HS-5 (cell line): ENCODE data around the gene BAMBI.
"Not testable (repeated sequence)": the region's sequence is repeated elsewhere in the genome, so short reads cannot be mapped to it uniquely, and the experiment has no call there.

ENCODE experiments used
- DNase-seq: peaks from one replicate; pipeline ENCODE4 v3.0.0-alpha.2; 2012; ENCODE audit warnings: low read depth

BAMBI gene, protein sequence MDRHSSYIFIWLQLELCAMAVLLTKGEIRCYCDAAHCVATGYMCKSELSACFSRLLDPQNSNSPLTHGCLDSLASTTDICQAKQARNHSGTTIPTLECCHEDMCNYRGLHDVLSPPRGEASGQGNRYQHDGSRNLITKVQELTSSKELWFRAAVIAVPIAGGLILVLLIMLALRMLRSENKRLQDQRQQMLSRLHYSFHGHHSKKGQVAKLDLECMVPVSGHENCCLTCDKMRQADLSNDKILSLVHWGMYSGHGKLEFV

DNA sequence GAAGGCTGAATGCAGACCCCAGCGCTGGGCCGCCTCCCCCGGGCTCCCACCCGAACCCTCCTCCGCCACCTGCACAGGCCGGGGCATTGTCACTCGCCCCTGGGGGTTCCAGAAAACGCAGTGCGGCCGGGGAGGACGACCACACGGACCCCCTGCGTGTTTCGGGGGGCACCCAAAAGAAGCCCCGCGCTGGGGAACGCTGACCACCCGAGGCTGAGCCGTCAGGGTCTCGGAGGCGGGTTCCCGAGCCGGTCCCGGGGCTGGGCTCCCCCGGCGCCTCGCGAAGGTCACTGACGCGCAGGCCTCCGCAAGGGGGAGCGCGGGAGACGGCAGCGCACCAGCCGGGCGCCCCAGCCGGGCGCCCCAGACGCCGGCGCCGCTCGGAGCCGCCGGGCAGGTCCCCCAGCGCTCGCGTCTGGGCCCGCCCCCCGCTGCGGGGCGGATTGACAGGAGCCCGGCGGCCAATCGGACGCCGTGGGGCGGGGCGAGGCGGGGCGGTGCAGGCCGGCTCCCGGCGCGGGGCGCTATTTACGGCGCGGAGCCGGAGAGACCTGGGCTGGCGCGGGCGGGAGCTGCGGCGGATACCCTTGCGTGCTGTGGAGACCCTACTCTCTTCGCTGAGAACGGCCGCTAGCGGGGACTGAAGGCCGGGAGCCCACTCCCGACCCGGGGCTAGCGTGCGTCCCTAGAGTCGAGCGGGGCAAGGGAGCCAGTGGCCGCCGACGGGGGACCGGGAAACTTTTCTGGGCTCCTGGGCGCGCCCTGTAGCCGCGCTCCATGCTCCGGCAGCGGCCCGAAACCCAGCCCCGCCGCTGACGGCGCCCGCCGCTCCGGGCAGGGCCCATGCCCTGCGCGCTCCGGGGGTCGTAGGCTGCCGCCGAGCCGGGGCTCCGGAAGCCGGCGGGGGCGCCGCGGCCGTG, at the start of gene BAMBI:
Gene BAMBI, plus strand, starts transcription at position 554 of the 920 bp plus-strand sequence. CDS start 377 bp downstream, outside the sequence.
- no peak for DNase-seq

DNA sequence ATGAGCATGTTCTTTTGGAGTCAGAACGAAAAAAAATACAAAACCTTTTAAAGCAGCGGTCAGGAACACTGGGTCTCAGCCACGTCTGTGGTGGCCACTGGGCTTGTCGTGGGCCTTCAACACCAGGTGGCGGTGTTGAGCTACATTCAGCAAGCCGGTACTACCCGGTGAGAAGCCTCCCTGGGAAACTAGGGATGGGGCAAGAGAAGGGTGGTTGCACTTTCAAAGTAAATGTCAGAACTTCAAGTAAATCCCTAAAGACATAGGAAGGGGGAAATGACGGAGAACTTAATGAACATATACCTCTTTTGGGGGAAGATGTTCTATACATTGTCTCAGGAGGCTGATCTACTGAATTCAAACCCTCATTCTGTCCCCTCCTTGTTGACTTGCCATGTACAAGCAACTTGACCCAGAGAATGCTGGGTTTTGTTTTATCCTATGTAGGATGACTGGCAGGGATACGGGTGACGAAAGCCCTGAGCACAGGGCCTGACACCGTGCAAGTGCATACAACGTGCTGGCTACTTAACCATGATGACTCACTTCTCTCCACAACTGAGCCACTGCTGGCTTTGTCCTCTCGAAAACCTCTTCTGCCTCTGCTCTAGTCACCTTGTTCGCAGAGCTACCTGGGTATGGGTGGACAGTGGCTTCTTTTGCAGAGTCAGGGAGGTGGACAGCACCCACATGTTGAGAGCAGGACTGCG, 49.0 kb upstream of the BAMBI start:
- DNase-seq = peak; percentile 16

DNA sequence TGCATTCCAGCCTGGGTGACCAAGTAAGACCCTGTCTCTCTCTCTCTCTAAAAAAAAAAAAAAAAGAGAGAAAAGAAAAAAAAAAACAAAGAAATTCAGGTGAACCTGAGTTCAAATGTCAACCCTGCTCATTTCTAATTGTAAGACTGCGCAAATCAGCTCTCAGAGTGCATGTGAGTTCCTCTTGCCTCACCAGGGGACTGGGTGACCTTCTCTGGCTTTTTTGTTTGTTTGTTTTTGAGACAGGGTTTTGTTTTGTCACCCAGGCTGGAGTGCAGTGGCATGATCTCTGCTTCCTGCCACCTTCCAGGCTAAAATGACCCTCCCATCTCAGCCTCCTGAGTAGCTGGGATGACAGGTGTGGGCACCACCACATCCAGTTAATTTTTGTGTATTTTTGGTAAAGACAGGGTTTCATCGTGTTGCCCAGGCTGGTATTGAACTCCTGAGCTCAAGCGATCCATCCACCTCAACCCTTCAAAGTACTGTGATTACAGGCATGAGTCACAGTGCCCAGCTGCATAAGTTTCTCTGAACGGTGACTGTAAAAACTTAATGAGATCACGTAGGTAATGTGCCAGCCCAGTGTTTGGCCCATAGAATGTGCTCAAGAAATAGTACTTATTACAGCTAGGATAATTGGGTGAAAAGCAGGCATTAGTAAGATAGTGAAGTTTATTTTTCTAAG, 45.3 kb upstream of the BAMBI start:
- DNase-seq = no peak

DNA sequence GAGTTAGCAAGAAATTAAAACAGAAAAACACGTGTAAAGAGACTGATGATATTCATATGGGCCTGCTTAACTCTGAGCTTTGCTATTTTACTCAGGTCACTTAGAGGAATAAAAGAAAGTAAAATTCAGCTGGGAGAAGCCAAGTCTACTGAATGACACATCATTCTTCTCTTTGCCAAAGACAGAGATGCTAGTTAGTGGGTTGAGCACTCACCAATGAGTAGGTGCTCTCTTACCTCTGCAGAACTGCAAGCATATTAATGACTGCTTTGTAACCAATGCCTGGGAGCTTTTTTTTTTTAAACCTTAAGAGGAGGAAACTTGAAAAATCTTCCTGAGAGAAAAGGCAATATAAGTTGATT, 44.8 kb upstream of the BAMBI start:
- no peak for DNase-seq

DNA sequence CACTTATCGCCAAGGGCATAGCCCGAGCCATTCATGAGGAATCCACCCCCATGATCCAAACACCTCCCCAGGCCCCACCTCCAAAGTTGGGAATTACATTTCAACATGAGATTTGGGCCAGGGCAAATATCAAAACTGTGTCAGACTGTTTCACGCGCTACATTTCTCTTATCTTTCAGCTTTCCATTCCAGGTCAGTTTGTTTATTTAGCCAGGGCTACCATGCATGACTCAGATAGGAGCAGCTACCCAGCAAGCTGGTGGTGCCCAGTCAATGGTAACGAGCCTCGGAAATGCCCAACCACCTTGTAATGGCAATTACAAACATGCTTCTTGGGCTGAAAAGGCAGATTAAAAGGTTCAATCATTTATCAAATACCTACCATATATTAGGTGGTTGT, 43.6 kb upstream of the BAMBI start:
- DNase-seq = no peak

DNA sequence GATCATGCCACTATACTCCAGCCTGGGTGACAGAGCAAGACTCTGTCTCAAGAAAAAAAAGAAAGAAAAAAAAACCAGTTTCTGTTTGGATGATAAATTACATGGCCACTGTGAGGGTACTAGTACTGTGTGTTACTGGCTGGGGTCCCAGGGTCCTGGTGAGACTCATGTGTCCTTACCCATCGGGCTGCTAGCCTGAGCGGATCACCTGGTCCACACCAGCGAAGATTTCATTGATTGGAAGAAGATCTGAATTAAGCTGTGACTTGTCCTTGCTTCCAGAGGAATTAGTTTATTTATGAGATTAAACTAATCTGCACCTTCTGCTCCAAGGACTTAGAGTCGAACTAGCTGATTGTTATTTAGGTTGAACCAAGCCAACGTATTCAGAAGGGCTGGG, 40.0 kb upstream of the BAMBI start:
- no peak for DNase-seq

DNA sequence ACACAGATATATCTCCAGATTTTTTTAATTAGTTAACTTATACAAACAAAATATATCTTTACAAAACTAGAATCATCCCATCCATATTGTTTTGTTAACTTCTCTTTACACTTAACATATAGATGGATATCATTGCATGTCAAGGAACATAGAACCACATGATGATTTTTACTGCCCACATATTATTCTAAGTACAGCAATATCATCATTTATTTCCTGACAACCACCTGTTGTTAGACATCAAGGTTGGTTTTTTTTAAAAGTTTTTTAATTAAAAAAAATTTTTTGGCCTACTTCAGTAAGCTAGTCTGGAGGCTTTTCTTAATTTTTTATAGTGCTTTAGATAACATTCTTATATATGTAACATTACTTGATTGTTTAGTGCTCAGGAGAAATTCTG, 38.9 kb upstream of the BAMBI start:
- DNase-seq = no peak

DNA sequence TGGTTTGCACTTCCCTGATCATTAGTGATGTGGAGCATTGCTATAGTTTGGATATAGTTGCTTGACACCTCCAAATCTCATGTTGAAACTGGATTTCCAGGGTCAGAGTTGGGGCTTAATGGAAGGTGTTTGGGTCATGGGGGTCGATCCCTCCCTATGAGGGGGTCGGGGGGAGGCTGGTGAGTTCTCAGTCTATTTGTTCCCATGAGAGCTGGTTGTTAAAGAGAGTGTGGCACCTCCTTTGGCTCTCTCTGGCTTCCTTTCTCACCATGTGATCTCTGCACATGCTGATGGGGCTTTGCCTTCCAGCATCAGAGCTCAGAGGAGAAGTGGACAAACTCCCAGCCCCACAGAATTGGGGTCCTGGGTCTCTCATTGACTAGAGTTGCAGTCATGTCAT, 36.8 kb upstream of the BAMBI start:
- no peak for DNase-seq

DNA sequence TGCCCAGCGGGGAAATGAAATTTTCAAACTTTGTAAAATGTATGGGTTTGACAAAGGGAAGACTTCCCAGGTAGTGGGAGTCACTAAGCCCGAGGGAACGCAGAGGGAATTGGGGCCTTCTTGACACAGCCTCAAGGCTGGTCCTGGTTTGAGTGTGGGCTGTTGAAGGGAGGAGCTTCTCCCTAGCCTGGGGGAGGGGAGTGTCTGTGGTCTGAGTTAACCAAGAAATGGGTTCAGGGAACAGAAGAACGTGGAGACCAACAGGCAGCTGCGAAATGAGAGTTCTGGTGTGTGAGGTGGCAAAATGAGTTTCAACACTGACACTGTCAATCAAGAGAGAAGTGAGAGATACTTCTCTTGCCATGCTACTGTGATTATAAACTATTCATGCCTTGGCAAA, 32.7 kb upstream of the BAMBI start:
- DNase-seq = no peak

DNA sequence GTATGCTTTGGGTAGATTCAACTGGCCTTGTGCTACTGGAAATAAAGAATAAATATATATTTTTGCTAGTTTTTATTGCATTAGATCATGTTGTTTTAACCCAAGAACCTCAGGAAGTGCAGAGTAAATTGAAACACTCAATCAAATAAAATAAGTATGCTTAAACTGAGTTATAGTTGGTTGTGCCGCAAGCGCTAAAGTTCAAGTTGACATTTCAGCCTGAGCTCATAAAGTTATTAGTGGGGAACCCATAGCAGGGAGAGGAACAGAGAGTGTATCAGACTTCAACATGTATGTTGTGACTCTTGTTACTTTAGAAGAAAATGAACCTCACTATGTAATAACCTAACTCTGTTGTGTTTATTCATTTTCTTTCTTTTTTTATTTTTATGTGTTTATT, 25.2 kb upstream of the BAMBI start:
- no peak for DNase-seq

DNA sequence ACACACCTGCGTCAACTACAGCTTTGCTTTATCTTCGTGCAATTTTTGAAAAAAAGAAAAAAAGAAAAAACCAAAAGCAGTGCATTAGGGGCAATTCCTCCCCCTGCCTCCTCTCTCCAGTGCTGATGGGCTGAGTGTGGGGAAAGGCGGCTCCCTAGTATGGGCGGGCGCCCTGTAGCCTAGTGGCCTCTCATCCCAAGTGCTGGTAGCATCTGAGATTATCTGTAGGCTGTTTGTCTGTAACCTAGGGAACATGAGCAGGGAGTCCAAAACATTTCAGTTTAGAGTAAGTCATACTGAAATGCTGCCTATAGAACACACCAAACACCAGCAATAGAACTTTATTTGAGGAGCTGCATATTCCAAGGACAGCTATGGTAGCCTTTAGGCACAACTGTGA, 24.6 kb upstream of the BAMBI start:
- no peak for DNase-seq

DNA sequence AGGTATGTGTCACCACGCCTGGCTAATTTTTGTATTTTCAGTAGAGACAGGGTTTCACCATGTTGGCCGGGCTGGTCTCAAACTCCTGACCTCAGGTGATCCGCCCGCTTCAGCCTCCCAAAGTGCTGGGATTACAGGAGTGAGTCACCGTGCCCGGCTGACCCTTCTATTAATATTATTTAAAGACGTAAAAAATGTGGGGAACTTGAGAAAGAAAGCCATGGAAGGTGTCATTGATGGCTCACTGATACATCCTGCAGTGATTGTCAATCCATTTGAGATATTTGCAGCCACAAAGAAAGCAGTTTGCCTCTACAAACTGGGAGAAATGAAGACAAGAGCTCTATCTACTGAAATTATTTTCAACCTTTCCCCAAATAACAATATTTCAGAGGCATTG, 18.5 kb upstream of the BAMBI start:
- not testable (repeated sequence) for DNase-seq

DNA sequence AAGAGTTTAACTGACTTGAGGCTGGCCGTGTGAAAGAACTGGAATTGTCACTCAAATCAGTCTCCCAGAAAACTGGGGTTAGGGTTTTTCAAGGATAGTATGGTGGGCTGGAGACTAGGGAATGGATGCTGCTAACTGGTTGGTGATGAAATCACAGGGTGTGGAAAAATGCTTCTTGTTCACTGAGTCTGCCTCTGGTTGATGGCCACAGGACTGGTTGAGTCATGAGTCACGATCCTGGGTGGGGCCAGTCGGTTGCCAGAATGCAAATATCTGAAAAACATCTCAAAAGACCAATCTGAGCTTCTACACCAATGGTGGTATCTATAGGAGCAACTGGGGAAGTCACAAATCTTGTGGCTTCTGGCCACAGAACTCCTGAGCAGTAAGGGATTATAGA, 16.3 kb upstream of the BAMBI start:
- peak; percentile 42 for DNase-seq

DNA sequence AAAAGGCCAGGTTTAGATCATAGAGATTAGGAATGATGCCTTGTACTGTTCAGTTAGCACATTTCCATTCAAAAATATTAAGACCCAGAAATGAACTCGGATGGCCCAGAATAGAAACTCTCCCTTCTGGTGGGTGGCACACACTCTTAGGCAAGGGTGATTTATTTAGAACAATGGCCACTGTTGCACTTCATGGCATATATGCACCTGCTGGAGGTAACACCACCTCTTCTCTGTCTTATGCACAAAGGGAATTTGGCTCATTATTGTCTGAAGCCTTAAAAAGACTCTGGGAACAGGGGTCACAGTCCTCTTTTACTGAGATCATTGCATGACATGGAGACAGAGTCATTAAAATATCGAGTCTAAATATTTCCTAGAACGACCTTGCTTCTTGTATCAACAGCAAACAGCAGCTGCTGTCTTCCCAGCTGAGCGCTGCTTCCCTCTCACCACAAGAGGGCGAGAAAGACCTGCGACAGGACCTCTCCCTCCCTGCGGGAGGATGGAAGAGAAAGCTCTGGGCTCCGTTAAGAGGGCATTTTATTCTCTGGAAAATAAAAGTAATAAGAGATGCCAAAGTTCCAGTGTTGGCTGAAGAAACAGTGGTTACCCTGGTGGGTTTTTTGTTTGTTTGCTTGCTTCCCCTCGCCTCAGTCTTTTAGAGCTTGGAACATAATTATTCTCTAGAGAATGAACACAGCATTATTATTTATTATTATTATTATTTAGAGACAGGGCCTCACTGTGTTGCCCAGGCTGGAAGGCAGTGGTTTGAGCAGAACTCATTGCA, 13.5 kb upstream of the BAMBI start:
- DNase-seq = no peak

DNA sequence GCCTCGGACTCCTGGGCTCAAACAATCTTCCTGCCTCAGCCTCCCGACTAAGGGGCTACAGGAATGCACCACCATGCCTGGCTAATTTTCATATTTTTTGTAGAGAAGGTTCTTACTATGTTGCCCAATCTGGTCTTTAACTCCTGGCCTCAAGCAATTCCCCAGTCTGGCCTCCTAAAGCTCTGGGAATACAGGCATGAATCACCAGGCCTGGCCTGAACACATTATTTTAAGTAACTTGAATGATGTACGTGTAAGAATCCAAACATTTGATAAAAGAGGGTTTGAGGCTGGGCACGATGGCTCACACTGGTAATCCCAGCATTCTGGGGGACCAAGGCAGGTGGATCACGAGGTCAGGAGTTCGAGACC, 13.0 kb upstream of the BAMBI start:
- DNase-seq = no peak

DNA sequence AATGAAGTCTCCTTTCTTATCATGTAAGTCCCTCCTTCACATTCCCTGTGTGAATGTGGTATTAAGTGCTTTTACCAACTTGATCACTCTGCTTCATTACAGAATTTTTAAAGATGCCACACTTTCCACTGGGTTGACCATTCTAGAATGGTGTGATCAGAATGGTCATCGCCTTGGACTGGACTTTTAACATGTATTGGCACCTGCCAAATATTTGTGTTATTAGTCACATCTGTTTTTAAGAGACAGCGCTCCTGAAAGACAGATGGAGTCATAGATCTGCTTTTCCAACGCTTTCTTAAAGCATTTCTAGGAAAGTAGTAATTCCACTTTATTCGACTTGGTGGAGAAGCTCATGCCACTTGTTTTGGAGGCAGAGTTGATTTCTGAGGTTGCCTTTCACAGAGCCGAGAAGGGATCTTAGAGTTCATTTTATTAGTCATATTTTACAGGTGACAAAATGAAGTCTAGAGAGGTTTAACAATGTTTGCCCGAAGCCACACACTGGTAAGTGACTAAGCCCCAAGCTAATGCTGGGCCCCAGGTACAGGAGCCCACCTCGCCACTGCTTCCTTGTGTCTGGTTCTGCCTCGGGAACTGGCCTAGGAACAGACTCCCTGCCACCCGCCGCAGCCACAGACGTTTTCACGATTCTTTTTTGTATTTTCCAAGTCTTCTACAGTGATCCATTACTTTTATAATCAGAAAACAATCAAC, 10.4 kb upstream of the BAMBI start:
- no peak for DNase-seq

DNA sequence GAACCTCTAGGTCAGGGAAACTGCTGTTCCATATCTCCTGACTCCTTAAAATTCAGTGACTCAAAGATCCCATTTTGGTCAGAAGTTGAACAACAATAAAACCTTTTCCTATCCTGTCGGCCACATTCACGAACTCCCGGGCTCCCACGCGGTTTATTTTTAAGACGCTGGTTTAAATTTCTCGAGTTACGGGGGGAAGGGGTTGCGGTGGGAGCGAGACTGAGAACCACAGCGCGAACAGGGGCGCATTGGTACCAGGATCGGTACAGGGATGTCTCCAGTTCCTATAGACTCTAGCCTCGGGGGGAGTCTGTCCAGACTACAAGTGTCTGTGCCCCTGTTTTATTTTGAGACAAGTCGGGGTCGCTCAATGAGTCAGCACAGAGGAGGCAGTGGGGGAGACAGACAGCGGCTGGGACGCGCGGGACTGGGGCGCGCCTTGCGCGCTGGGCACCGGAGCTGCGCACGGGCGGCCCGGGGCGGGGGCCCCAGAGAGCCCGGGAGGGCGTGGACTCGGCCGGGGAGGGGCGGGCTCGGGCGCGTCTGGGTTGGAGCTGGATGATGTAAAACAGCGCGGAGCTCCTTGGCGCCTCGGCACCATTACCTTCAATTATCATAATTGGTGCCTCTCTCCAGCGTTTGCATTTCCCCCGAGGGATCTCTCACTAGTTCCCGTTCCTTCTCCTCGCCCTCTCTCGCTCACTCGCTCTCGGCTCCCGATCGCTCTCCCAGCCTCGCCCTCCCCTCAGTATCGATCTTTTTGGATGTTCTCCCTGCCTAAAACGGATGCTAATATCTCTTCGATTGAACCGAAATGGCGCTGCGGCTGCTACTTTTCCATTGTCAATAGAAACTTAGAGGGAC, 8.7 kb upstream of the BAMBI start:
- no peak for DNase-seq

DNA sequence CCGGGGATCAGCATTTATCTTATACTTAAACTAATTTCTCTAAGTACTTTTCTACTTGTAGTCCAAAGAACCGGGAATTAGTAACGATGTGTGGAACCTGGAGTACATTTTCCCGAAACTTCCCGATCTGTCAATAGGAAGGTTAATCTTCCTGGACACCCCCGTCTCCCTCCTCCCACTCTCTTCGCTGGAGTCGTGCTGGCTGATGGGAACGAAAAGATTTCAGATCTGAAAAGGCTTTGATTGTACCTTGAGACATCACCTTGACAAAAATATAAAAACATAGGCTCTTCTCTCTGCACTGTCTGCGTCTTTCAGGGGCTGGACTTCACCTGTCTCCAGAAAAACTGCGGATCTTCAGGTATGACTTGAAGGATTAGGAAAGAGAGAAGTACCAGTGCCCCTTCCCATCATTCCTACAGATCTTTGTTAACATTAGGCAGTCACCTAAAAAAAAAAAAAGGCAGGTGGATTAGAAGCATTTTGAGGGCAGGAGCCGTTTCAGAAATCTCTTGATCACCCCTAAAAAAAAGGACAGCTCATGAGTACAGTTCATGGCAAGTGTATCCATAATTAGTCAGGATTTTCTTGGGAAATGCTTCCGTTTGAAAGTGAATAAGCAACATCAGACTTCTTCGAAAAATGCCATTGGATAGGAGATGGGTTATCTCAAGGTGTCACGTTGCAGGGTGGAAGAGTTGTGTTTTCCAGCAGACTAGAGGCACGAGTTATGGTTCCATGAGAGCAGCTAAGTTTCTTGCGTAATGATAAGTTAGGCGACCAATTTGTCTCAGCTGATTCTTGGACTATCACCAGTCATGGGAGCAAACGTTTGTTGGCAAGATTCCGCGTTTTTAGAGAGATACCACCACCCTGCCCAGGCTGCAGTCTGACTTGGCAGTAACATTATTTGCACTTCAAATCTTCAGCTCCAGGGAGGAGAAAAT, 7.8 kb upstream of the BAMBI start:
- no peak for DNase-seq

DNA sequence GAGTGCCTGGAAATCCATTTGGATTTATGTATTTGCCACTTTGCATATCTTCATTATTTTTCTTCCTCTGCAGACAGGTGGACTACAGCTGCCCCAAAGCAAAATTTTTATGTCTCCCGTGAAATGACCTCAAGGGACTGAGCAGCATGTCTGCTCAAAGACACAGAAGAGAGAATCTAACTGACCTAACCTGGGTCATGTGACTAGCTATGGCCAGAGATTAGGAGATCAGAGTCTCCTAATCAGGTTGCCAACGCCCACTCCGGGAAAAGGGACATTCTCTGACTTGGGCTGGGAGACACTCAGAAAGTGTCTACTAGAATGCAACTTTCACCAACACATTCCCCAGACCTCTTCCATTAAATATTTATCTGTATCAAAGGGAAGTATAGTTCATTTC, 2.5 kb upstream of the BAMBI start:
- no peak for DNase-seq
